Measurements from ENCODE around the gene MAVS.
A peak's percentile ranks its signal among the peaks of the same experiment; 100 is the strongest.

The MAVS gene

DNA sequence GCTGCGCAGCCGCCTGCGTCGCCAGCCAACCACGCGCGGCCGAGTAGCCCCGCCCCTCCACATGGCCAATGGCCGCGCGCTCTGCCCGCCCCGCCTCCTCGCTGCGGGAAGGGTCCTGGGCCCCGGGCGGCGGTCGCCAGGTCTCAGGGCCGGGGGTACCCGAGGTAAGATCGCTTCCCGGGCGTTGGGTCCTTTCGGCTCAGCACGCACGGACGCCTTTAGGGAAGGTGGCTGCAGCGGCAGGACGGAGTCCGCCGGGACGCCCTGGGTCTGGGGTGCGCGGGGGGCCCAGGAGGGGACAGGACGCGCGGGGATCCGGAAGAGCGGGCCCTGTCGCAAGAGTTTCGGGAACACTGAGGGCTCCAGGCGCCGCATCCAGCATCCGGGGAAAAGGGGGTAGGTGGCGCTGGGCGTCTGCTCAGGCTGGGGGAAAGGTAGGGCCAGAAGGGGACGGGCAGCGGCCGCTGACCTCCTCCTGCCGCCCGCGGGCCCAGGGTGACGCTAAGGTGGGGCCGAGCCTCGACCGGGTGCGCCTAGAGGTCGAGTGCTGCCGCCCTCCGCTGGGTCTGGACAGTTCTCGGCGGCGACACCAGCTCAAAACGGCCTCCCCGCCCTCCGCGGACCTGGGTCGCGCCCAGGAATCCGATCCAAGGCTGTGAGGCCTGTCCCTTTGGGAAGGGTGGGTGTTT, at the start of gene MAVS:
Gene MAVS (plus strand): TSS at position 95 of the 689 bp plus-strand sequence. CDS start 7,791 bp downstream, outside the sequence.
- peak; percentile 74 to 96 for DNase-seq

DNA sequence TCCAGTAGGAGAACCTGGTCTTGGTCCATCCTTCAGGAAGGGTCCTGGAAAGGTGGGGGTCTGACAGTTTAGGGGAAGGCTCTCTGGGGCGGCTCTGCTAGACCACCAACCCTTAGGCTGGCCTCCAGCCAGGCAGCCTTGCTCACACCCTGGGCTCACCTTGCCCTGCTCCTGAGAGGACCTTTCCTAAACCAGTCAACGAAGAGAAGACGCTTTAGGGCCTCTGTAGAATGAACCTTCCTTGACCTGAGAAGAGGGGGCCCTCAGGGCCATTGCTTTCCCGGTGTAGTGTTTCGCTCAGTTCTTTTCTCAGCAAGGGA, 49.4 kb upstream of the MAVS start:
- peak in 1 of 2 experiments; percentile 55 for DNase-seq

DNA sequence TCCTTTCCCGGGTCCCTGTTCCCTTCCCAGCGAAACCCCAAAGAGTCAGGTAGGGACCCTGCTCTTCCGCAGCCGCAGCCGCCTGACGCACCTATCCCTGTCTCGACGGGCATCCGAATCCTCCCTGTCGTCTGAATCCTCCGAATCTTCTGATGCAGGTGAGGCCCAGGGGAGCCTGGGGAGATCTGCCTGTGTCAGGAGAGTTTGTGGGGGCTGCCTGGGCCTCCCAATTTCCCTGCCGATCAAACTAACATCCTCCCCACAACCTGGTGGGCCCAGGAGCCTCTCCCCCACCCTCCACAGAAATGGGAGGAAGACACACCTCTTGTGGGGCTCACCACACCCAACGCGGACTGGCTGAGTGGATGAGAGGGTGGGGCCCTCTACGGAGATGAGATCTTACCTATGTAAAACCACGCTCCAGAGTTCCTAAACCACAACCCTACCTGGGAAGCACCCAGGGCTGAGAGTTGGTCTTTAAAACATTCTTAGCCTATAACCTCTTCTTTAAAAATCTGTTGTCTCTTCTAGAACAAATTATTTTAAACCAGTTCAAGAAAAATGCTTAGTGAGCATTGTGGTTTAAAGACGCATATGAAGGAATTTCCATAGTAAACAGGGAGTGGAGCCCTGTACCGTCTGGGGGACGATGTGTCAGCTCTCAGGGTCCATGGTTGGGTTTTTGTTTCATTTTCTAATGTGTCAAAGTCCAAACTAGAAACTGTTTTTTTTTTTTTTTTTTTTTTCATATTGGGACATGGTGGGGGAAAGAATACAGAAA, 48.9 kb upstream of the MAVS start:
- peak; percentile 73 to 90 for DNase-seq

DNA sequence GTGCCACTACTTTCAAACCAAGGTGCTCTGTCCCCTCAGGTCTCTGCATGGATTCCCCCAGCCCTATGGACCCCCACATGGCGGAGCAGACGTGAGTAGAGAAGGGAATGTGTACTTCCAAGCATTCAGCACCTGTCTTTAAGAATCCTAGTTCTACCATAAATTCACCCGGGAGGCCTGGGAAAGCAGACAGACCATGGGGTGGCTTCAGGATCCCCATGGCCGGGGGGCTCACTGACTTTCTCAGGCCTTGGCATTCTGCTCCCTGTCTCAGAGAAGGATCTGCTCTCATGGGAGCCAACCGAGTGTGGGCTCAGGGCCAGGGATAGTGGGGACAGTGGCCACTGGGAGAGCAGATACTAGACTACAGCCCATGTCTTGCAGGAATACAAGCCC, 48.3 kb upstream of the MAVS start:
- no peak for DNase-seq

DNA sequence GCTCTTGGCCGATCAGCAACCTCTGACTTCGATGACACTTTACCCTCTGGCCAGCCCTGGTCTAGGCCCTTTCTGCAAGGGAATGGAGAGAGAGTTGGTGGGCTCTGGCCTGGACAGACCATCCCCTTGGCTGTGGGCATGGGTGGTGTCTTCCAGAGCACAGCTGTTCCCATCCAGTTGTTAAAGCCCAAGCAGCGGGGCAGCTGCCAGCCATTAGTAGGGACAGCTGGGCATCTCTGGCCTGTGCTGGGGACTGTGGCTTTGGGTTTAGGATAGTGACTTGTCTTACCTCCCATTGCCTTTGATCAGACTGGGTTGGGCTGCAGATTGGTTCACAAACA, 47.8 kb upstream of the MAVS start:
- DNase-seq: no peak

DNA sequence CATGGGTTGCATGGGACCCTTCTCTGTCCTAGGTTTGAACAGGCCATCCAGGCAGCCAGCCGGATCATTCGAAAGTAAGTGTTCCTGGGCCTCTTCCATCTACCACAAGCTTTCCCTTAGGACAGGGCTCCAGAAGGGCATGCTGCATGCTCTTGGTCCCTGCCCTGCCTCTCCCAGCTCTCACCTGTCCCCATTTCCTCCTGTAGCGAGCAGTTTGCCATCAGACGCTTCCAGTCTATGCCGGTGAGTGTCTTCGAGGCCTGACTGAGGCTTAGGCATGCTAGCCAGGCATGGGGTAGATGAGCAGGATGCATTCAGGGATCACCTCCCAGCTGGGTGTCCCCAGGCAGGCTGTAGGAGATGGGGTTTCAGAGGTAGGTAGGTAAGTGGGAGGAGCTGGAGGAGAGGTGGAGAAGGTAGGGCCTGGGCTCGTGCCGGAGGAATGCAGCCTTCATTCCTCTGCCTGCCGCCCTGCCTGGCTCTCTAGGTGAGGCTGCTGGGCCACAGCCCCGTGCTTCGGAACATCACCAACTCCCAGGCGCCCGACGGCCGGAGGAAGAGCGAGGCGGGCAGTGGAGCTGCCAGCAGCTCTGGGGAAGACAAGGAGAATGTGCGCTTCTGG, 46.3 kb upstream of the MAVS start:
- DNase-seq: peak in 1 of 2 experiments; percentile 71

DNA sequence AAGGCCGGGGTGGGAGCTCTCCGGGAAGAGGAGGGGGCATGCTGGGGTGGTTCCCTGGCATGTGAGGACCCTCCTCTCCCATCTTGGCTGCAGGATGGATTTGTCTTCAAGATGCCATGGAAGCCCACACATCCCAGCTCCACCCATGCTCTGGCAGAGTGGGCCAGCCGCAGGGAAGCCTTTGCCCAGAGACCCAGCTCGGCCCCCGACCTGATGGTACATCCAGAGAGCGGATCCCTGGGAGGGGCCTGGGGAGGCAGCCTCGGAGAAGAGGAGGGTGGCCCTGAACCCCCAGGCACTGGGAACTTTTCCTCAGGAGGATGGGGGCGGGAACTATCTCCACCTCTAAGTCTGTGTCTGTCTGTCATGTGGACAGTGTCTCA, 45.8 kb upstream of the MAVS start:
- DNase-seq: no peak

DNA sequence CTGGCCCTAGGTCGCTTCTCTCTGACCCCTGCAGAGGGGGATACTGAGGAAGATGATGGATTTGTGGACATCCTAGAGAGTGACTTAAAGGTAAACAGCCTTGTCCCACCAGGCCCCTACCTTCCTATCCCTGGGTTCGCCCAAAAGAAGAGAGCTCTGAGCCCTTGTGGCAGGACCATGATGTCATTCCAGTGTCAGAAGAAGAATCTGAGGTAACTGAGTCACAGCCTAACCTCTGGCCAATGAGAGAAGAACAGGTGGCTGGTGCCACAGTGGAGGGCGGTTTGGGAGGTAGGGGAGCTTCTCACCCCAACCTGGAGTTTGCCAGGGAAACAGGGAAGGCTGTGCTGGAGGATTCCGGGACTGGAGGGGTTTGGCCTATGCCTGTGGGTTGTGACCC, 45.3 kb upstream of the MAVS start:
- DNase-seq: no peak

DNA sequence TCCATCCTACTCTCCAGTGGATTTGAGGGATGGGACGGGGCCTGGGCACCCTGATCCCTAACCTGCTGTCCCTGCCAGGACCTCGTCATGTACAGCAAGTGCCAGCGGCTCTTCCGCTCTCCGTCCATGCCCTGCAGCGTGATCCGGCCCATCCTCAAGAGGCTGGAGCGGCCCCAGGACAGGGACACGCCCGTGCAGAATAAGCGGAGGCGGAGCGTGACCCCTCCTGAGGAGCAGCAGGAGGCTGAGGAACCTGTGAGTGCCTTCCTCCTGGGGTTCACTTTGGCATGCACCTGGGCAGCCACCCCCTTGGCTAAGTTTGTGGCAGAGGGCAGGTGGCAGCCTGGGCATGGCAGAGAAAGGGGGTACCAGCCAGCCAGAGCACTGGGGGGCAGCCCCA, 44.8 kb upstream of the MAVS start:
- no peak for DNase-seq

DNA sequence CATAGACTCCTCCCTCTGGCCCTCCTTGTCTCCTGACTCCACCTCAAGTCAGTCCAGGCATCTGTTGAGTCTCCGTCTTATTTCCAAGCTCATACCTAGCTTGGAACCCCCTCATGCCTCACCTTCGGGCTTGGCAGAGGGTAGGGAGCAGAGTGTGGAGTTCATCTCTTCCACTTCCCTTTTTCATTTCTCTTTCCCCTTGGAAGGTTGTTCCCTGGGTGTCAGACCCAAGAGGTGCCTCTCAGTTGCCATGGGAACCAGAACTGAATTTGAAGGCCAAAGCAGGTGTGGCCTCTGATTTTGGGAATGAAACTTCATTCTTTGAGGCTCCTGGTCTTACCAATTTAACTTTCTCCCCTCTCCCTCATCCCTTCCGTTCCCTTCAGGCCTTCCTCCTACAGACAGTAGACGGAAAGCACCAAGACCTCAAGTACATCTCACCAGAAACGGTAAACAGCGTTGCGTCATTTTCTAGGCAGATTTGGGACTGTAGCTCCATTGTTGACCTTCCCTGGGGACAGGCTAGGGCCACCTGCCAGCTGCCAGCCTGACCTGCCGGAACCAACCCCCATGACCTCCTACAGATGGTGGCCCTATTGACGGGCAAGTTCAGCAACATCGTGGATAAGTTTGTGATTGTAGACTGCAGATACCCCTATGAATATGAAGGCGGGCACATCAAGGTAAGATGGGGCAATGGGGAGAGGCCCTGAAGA, 44.0 kb upstream of the MAVS start:
- DNase-seq: no peak

DNA sequence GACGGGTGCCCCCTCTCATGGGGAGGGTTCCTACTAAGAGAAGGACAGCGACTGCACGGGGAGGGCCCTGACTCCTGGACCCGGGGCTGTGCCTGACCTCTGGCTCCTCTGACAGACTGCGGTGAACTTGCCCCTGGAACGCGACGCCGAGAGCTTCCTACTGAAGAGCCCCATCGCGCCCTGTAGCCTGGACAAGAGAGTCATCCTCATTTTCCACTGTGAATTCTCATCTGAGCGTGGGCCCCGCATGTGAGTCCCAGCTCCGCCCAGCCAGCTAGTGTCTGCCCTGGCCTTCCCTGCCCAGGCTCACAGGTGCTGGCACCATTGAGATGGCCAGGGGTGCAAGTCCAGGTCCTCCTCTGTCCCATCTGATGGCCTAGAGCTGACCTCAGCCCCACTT, 43.3 kb upstream of the MAVS start:
- no peak for DNase-seq

DNA sequence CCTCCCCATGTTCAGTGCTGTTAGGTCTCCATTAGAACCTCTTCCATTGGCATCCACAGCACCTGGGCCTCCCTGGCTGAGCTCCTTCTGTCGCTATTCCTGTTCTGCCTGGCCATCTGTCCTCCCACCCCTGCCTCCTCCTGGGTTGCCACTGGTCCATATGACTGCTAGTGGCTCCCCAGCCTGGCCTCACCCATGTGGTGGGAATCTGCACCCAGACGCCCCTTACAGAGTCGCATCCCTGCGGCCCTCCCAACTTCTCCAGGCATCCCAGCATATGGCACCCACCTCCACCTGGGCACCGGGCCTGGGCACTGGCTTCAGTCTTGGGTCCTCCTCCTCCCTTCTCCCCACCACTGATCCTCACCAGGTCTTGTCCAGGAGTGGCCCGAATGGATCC, 42.8 kb upstream of the MAVS start:
- no peak for DNase-seq

DNA sequence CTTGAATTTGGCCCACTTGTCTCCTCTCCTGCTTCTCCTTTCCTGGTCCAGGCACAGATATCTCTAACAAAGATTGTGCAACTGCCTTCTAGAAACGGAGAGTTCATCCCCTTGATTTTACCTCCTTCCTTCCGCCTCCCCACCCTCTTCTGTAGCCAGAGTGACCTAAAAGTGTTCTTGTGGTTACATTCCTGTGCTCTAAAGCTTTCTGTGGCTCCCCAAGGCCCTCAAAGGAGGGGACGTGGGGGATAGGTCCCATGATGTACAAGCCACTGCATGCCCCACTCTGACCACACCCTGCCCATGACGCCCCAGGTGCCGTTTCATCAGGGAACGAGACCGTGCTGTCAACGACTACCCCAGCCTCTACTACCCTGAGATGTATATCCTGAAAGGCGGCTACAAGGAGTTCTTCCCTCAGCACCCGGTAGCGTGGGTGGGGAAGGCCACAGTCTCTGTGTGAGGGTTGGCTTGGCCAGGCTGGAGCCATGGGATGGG, 42.3 kb upstream of the MAVS start:
- no peak for DNase-seq

DNA sequence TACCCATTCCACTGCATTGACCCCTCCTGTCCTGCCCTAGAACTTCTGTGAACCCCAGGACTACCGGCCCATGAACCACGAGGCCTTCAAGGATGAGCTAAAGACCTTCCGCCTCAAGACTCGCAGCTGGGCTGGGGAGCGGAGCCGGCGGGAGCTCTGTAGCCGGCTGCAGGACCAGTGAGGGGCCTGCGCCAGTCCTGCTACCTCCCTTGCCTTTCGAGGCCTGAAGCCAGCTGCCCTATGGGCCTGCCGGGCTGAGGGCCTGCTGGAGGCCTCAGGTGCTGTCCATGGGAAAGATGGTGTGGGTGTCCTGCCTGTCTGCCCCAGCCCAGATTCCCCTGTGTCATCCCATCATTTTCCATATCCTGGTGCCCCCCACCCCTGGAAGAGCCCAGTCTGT, 41.9 kb upstream of the MAVS start:
- no peak for DNase-seq

DNA sequence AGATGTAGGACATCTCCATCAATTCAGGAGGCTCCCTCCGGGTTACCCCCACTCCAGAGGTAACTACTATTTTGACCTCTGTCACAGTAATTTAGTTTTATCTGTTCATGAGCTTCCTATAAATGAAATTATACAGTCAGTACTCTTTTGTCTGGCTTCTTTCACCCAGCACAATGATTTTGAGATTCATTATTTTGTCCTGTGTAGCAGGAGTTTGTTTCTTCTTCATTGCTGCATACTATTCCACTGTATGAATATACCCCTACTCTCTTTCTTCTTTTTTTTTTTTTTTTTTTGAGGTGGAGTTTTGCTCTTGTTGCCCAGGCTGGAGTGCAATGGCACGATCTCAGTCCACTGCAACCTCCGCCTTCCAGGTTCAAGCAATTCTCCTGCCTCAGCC, 38.1 kb upstream of the MAVS start:
- DNase-seq: no peak

DNA sequence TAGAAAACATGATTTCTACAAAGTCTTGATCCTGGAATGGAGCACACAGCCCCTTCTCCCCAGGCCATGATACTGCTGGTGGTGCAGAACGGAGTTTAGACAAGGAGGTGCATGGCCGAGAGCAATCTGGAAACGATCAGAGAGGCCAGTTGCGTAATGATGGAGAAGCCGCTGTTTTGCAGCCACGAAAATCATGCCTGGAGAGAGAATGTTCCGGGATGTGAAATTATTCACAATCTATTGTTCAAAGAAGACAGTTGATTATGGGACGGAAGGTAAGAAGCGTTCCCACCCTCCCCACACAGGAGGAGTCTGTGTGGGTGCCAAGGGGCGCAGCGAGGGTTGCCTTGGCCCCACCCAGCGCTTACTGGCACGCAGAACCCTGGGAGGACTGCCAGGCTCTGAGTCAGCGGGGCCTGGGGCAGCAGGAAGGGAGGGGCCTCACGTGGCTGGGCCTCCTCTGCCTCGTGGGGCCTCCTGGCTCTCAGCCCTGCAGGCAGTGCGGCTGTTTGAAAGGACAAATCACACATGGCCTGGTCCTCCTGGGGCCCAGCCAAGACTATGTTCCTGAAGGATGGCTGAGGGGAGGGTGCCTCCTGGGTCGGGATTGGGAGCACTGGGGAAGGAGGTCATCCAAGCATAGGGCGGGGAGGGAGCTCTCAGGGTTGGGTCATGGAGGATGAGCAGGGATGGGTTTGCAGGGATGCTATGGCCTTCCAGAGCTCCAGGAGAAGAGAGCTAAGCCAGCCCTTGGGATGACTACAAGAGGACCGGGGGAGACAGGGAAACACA, 35.0 kb upstream of the MAVS start:
- DNase-seq: peak; percentile 16 to 46

DNA sequence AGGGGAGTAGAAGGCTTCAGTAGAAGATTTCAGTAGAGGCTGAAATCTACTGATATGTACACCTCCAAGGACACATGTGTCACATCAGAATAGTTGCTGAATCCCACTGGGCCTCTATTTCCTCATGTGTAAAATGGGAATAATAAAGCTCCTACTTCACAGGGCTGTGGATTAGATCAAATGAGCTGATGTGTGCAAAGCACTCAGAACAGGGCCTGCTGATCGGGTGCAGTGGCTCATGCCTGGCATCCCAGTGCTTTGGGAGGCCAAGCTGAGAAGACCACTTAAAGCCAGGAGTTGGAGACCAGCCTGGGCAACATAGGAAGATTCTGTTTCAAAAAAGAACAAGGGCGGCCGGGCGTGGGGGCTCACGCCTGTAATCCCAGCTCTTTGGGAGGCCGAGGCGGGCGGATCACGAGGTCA, 34.4 kb upstream of the MAVS start:
- no peak for DNase-seq

DNA sequence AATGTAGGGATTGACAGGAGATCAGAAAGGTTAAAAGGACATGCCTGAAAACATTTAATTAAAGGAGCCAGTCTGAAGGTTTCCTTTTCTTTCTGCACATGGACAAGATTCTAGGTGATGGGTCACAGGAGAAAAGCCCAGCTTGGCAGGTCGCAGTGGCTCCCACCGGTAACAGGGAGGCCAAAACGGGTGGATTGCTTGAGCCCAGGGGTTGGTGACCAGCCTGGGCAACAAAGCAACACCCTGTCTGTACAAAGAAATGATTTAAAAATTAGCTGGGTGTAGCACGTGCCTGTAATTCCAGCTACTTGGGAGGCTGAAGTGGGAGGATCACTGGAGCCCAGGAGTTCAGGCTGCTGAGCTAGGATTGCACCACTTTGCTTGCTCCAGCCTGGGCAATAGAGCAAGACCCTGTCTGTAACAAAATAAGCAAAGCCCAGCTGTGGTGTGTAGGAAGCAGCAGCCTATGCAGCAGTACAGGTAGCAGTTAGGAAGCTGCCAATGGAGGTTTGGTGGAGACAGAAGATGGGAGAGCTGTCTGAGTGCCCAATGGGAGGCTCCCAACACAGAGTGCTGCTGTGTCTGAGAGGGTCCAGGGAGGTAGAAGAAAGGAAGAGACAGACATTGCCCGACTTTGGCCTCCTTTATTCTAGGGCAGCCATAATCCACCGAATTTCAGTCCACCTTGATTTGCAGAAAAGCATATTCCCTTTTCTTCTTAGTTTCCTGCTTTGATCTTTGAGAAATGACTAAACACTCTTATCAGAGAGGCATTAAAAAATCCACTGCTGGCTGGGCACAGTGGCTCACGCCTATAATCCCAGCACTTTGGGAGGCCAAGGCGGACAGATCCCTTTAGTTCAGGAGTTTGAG, 33.4 kb upstream of the MAVS start:
- no peak for DNase-seq

DNA sequence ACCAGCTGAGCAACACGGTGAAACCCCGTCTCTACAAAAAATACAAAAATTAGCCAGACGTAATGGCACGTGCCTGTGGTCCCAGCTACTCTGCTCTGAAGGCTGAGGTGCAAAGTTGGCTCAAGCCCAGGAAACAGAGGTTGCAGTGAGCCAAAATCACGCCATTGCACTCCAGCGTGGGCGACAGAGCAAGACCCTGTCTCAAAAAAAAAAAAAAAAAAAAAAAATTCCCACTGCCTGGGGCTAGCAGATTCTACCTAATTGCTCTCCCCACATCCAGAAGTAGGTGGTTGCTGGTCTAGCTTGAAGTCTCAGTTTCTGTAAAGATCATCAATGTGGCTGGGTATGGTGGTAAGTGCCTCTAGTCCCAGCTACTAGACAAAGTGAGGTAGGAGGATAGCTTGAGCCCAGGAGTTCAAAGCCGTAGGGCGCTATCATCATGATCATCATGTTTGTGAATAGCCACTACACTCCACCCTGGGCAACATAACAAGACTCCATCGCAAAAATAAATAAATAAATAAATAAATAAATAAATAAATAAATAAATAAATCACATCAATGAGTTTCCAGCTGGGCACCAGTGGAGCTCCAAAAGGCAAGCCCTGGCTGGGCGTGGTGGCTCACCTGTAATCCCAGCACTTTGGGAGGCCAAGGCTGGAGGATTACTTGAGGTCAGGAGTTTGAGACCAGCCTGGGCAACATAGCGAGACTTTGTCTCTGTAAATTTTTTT, 32.6 kb upstream of the MAVS start:
- no peak for DNase-seq

DNA sequence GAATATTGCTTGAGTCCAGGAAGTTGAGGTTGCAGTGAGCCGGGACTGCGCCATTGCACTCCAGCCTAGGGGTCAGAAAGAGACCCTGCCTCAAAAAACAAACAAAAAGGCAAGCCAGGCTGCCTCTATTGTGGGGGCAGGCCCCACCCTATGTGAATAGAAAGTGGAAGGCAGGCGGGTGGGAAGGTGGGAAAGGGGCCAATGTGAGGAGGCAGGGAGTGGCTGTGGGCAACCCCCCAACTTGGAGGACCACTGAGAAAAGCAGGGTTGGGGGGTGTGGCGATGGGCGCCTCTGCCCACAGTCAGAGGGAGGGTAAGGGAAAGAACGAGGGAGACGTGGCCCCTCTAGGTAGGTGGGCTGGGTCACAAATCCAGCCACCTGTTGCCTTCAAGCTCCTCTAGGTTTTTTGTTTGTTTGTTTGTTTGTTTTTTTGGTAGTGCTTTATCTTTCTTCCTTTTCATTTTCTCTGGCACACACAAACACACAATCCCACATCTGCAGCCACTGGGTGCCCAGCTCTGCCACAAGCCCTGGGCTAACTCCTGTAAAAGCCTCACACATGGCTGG, 31.6 kb upstream of the MAVS start:
- DNase-seq: no peak
